Fibroblast of lung (primary cell): ENCODE results near the gene PRCC.

Source experiments
- EZH2 ChIP-seq: IDR thresholded peaks from 2 replicates; pipeline ENCODE4 v1.5.1; 2012; ENCODE audit warnings: low read length, control low read depth, mild to moderate bottlenecking; ENCODE audit errors: missing control alignments
- TF ChIP-seq, protein P1 (sequence below), 2 donors: IDR thresholded peaks in 1 of 2; conservative IDR thresholded peaks in 1 of 2; 1 replicate in 1 of 2; 2 replicates in 1 of 2; pipeline ENCODE4 v1.5.1; 2011 to 2012; ENCODE audit warnings: low read length in 2 of 2, control low read depth in 1 of 2, inconsistent platforms in 1 of 2, low read depth in 1 of 2, mild to moderate bottlenecking in 1 of 2

DNA sequence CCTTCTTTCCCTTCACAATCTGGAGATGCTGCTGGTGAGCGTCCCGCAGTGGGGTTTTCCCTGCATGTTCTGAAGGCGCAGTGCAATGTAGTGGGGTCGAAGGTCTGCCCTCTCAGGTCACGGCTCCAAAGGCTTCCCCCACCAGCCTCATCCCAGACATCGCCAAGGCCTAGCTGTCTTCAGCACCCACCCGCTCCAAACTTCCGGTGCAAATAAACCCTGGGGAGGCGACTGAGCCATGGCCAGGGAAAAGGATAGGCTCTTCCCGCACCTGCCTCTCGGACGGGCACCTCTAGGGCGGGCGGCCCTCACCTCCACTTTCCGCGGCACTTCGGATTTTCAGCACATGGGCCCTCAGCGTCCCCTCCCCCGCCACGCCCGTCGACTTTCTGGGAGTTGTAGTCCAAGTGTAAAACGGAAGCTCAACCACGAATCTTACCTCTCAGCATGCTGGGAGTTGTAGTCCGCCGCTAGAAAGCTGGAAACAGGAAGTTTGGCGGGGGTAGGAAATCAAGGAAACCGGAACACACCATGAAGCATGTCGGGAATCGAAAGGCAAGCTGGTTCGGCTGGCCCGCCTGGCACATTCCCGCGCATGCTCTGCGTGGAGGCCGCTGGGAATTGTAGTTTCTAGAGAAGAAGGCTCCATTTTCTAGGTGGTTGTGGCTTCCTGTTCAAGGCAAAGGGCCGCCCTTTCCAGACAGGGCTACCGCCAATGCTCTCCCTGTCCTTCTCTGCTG is 26.4 kb upstream of the PRCC start, which contains the start of gene MRPL24:
- TF ChIP-seq, protein P1, sequence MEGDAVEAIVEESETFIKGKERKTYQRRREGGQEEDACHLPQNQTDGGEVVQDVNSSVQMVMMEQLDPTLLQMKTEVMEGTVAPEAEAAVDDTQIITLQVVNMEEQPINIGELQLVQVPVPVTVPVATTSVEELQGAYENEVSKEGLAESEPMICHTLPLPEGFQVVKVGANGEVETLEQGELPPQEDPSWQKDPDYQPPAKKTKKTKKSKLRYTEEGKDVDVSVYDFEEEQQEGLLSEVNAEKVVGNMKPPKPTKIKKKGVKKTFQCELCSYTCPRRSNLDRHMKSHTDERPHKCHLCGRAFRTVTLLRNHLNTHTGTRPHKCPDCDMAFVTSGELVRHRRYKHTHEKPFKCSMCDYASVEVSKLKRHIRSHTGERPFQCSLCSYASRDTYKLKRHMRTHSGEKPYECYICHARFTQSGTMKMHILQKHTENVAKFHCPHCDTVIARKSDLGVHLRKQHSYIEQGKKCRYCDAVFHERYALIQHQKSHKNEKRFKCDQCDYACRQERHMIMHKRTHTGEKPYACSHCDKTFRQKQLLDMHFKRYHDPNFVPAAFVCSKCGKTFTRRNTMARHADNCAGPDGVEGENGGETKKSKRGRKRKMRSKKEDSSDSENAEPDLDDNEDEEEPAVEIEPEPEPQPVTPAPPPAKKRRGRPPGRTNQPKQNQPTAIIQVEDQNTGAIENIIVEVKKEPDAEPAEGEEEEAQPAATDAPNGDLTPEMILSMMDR (conservative IDR thresholded peaks at IDR 0.05 in 1 of 2, IDR thresholded peaks at IDR 0.05 in 1 of 2; ENCODE audit: low read depth in 1 of 2, low read length in 2 of 2), result no peak
- no peak for TF ChIP-seq EZH2
